WTC11 (cell line): ENCODE results near the gene RAB7A. TPM values are rescaled to one million over a fixed set of nuclear protein-coding genes. Genes with fewer than 3 reads are reported as not detected.

Experiments
- ATAC-seq: fragments of 200-7000 bp; cut with Tn5 transposase; 2 replicates; pipeline ENCODE4 v1.10.0; 2021; ENCODE audit warnings: mild to moderate bottlenecking, moderate library complexity
- CTCF ChIA-PET: fragments of 300-600 bp; sonication (Branson Sonifier 250); formaldehyde crosslinking; loops from one replicate; lab custom pipeline; 2021; ENCODE audit warnings: antibody characterized with exemption; lab: Charles Lee
- POLR2A ChIA-PET: fragments of 350-600 bp; sonication (Branson Sonifier 250); formaldehyde crosslinking; loops from one replicate; lab custom pipeline; 2021; ENCODE audit warnings: antibody characterized with exemption; lab: Charles Lee
- DNase-seq: peaks from one replicate; pipeline ENCODE4 v3.0.0; 2021; ENCODE audit warnings: low spot score
- H3K27ac Mint-ChIP-seq: 2 replicates; pipeline ENCODE4 v1.8.0; 2021; ENCODE audit warnings: mixed read lengths
- H3K27me3 Mint-ChIP-seq: 2 replicates; pipeline ENCODE4 v1.8.0; 2021; ENCODE audit warnings: low read depth, mild to moderate bottlenecking, moderate library complexity, mixed read lengths
- H3K36me3 Mint-ChIP-seq: 2 replicates; pipeline ENCODE4 v1.8.0; 2021; ENCODE audit warnings: mixed read lengths
- H3K4me1 Mint-ChIP-seq: 2 replicates; pipeline ENCODE4 v1.8.0; 2022; ENCODE audit warnings: mixed read lengths
- H3K4me3 Mint-ChIP-seq: 2 replicates; pipeline ENCODE4 v1.8.0; 2021; ENCODE audit warnings: mild to moderate bottlenecking, moderate library complexity, mixed read lengths
- H3K9me3 Mint-ChIP-seq: 2 replicates; pipeline ENCODE4 v1.8.0; 2021; ENCODE audit warnings: mixed read lengths
- ATF6 ChIP-seq: sonication (generic); formaldehyde crosslinking; IDR thresholded peaks from 2 replicates; pipeline ENCODE4 v1.8.1; 2023; ENCODE audit warnings: mild to moderate bottlenecking, missing genetic modification reagents
- EMX1 ChIP-seq: fragments of 250-450 bp; sonication (Bioruptor Pico); IDR thresholded peaks from 2 replicates; pipeline ENCODE4 v1.8.0; 2021; ENCODE audit warnings: mild to moderate bottlenecking
- FOXK1 ChIP-seq: sonication (generic); formaldehyde crosslinking; IDR thresholded peaks from 2 replicates; pipeline ENCODE4 v1.8.0; 2022; ENCODE audit warnings: mild to moderate bottlenecking, moderate library complexity, missing genetic modification reagents
- MXD4 ChIP-seq: fragments of 250-450 bp; sonication (Bioruptor Pico); IDR thresholded peaks from 2 replicates; pipeline ENCODE4 v1.8.0; 2021; ENCODE audit warnings: mild to moderate bottlenecking, moderate library complexity, borderline replicate concordance
- MYBL2 ChIP-seq: sonication (generic); formaldehyde crosslinking; IDR thresholded peaks from 2 replicates; pipeline ENCODE4 v1.8.1; 2023; ENCODE audit warnings: mild to moderate bottlenecking, moderate library complexity, missing genetic modification reagents
- NR1H2 ChIP-seq: sonication (generic); formaldehyde crosslinking; IDR thresholded peaks from 2 replicates; pipeline ENCODE4 v1.9.0; 2021; ENCODE audit warnings: mild to moderate bottlenecking, moderate library complexity, missing genetic modification reagents
- NR2C2 ChIP-seq: sonication (generic); formaldehyde crosslinking; IDR thresholded peaks from 2 replicates; pipeline ENCODE4 v1.8.0; 2022; ENCODE audit warnings: mild to moderate bottlenecking, missing genetic modification reagents
- NR3C1 ChIP-seq: sonication (generic); formaldehyde crosslinking; conservative IDR thresholded peaks from 2 replicates; pipeline ENCODE4 v1.8.1; 2023; ENCODE audit warnings: low read depth, mild to moderate bottlenecking, missing genetic modification reagents
- PRRX2 ChIP-seq: fragments of 250-450 bp; sonication (Bioruptor Pico); IDR thresholded peaks from 2 replicates; pipeline ENCODE4 v1.8.0; 2021; ENCODE audit warnings: mild to moderate bottlenecking
- RELA ChIP-seq: sonication (generic); formaldehyde crosslinking; IDR thresholded peaks from 2 replicates; pipeline ENCODE4 v1.8.1; 2022; ENCODE audit warnings: missing genetic modification reagents, mild to moderate bottlenecking, borderline replicate concordance
- ZBTB21 ChIP-seq: sonication (generic); formaldehyde crosslinking; IDR thresholded peaks from 2 replicates; pipeline ENCODE4 v1.8.1; 2023; ENCODE audit warnings: mild to moderate bottlenecking, missing genetic modification reagents, borderline replicate concordance
- ZNF671 ChIP-seq: fragments of 250-450 bp; sonication (Bioruptor Pico); IDR thresholded peaks from 2 replicates; pipeline ENCODE4 v1.8.0; 2021; ENCODE audit warnings: mild to moderate bottlenecking
- total RNA-seq: library from RNA; stranded (reverse); gene quantifications from 3 replicates; pipeline ENCODE4 v1.2.3, GENCODE V29; 2021
- TF ChIP-seq, protein P1 (sequence below): fragments of 250-450 bp; sonication (Bioruptor Pico); IDR thresholded peaks from 2 replicates; pipeline ENCODE4 v1.8.0; 2021; ENCODE audit warnings: mild to moderate bottlenecking
- TF ChIP-seq, protein P2 (sequence below): fragments of 250-450 bp; sonication (Bioruptor Pico); IDR thresholded peaks from 2 replicates; pipeline ENCODE4 v1.9.0; 2021; ENCODE audit warnings: mild to moderate bottlenecking
- TF ChIP-seq, protein P3 (sequence below): sonication (generic); formaldehyde crosslinking; IDR thresholded peaks from 2 replicates; pipeline ENCODE4 v1.8.0; 2022; ENCODE audit warnings: mild to moderate bottlenecking, missing genetic modification reagents
- TF ChIP-seq, protein P4 (sequence below): sonication (generic); formaldehyde crosslinking; conservative IDR thresholded peaks from 2 replicates; pipeline ENCODE4 v1.8.1; 2023; ENCODE audit warnings: mild to moderate bottlenecking, low read depth, missing genetic modification reagents, moderate library complexity
- TF ChIP-seq, protein P5 (sequence below): sonication (generic); formaldehyde crosslinking; IDR thresholded peaks from 2 replicates; pipeline ENCODE4 v1.8.1; 2022; ENCODE audit warnings: low read depth, mild to moderate bottlenecking, moderate library complexity, missing genetic modification reagents, borderline replicate concordance
- TF ChIP-seq, protein P6 (sequence below): fragments of 250-450 bp; sonication (Bioruptor Pico); IDR thresholded peaks from 2 replicates; pipeline ENCODE4 v1.9.0; 2021; ENCODE audit warnings: mild to moderate bottlenecking

RAB7A gene
- total RNA-seq, 1 experiment from 2014 or later: 184 TPM

DNA sequence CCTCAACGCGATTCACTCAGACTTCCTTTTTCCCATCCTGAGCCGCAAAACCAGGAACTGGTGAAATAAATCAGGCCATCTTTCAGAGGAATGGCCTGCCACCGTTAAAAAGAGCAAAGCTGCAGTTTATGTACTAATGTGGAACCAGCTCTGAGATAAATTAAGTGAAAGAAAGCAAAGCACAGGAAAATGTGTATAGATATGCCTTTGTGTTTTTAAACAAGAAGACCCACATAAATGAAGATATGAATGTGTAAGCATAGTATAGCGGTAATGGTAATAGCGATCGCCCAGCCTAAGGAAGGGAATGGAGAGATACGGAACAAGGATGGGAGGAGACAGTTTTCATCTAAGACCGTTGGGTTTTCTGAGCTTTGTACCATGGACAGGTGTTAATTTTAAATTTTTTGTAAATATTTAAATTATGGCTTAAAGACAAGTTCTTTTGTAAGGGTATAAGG, 44.6 kb upstream of the RAB7A start:
- ATAC-seq: no peak
- Mint-ChIP-seq H3K9me3 (no peaks in the 10 kb centered on the region), H3K36me3 (no peaks in the 10 kb centered on the region), H3K27me3 (peaks cover 39% of the 10 kb centered on the region), H3K27ac (peak overlapping the region; percentile 99), H3K4me1 (peaks cover 12% of the 10 kb centered on the region), H3K4me3 (peak overlapping the region; percentile 84)
- ChIA-PET POLR2A (interaction anchor here (0.6 to 1.7 kb wide), 6 partner anchors 11 to 198 kb away, joined by 3 to 11 read pairs (median 6); partner anchors contain the start of genes ACAD9, RAB7A and RPN1), CTCF (interaction anchor here (1.2 to 2.7 kb wide), 17 partner anchors 10 to 164 kb away, joined by 3 to 44 read pairs (median 12); partner anchors contain the start of gene RAB7A)
- no peak for DNase-seq
- TF ChIP-seq, protein P1, sequence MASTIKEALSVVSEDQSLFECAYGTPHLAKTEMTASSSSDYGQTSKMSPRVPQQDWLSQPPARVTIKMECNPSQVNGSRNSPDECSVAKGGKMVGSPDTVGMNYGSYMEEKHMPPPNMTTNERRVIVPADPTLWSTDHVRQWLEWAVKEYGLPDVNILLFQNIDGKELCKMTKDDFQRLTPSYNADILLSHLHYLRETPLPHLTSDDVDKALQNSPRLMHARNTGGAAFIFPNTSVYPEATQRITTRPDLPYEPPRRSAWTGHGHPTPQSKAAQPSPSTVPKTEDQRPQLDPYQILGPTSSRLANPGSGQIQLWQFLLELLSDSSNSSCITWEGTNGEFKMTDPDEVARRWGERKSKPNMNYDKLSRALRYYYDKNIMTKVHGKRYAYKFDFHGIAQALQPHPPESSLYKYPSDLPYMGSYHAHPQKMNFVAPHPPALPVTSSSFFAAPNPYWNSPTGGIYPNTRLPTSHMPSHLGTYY (CRISPR knock-in tag): no peak
- TF ChIP-seq, protein P2, sequence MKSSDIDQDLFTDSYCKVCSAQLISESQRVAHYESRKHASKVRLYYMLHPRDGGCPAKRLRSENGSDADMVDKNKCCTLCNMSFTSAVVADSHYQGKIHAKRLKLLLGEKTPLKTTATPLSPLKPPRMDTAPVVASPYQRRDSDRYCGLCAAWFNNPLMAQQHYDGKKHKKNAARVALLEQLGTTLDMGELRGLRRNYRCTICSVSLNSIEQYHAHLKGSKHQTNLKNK (CRISPR knock-in tag): no peak
- TF ChIP-seq ZNF671 (CRISPR knock-in tag) (no peak), NR2C2 (CRISPR knock-in tag) (no peak), NR3C1 (CRISPR knock-in tag) (no peak), MYBL2 (CRISPR knock-in tag) (no peak), ATF6 (CRISPR knock-in tag) (no peak), MXD4 (no peak)
- TF ChIP-seq, protein P3, sequence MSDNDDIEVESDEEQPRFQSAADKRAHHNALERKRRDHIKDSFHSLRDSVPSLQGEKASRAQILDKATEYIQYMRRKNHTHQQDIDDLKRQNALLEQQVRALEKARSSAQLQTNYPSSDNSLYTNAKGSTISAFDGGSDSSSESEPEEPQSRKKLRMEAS (CRISPR knock-in tag): no peak

DNA sequence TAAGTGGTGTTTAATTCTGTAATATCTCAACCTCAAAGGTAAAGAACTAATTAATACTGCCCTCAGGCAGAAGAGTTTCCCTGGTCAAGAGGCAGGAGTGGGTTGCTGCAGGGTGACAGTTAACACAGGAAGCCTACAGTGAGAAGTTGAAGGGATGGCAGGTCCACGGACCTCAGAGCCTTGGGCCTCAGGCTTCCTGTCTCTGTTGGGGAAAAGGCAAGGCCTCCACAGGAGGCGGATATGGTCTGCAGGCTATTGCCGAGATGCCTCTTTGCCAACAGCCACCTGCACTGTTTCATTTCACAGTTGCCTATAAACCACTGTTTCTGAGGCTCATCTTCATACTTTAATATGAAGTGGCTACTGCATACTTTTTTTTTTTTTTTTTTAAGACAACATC, 42.0 kb upstream of the RAB7A start:
- TF ChIP-seq NR1H2: no peak
- TF ChIP-seq FOXK1 (CRISPR knock-in tag): no peak
- TF ChIP-seq, protein P4, sequence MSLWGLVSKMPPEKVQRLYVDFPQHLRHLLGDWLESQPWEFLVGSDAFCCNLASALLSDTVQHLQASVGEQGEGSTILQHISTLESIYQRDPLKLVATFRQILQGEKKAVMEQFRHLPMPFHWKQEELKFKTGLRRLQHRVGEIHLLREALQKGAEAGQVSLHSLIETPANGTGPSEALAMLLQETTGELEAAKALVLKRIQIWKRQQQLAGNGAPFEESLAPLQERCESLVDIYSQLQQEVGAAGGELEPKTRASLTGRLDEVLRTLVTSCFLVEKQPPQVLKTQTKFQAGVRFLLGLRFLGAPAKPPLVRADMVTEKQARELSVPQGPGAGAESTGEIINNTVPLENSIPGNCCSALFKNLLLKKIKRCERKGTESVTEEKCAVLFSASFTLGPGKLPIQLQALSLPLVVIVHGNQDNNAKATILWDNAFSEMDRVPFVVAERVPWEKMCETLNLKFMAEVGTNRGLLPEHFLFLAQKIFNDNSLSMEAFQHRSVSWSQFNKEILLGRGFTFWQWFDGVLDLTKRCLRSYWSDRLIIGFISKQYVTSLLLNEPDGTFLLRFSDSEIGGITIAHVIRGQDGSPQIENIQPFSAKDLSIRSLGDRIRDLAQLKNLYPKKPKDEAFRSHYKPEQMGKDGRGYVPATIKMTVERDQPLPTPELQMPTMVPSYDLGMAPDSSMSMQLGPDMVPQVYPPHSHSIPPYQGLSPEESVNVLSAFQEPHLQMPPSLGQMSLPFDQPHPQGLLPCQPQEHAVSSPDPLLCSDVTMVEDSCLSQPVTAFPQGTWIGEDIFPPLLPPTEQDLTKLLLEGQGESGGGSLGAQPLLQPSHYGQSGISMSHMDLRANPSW: no peak
- no peak for TF ChIP-seq EMX1
- TF ChIP-seq, protein P5, sequence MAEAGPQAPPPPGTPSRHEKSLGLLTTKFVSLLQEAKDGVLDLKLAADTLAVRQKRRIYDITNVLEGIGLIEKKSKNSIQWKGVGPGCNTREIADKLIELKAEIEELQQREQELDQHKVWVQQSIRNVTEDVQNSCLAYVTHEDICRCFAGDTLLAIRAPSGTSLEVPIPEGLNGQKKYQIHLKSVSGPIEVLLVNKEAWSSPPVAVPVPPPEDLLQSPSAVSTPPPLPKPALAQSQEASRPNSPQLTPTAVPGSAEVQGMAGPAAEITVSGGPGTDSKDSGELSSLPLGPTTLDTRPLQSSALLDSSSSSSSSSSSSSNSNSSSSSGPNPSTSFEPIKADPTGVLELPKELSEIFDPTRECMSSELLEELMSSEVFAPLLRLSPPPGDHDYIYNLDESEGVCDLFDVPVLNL (CRISPR knock-in tag): no peak
- TF ChIP-seq RELA (CRISPR knock-in tag): no peak
- TF ChIP-seq PRRX2 (CRISPR knock-in tag): no peak
- TF ChIP-seq, protein P6, sequence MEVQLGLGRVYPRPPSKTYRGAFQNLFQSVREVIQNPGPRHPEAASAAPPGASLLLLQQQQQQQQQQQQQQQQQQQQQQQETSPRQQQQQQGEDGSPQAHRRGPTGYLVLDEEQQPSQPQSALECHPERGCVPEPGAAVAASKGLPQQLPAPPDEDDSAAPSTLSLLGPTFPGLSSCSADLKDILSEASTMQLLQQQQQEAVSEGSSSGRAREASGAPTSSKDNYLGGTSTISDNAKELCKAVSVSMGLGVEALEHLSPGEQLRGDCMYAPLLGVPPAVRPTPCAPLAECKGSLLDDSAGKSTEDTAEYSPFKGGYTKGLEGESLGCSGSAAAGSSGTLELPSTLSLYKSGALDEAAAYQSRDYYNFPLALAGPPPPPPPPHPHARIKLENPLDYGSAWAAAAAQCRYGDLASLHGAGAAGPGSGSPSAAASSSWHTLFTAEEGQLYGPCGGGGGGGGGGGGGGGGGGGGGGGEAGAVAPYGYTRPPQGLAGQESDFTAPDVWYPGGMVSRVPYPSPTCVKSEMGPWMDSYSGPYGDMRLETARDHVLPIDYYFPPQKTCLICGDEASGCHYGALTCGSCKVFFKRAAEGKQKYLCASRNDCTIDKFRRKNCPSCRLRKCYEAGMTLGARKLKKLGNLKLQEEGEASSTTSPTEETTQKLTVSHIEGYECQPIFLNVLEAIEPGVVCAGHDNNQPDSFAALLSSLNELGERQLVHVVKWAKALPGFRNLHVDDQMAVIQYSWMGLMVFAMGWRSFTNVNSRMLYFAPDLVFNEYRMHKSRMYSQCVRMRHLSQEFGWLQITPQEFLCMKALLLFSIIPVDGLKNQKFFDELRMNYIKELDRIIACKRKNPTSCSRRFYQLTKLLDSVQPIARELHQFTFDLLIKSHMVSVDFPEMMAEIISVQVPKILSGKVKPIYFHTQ (CRISPR knock-in tag): no peak
- no peak for TF ChIP-seq ZBTB21 (CRISPR knock-in tag)
- POLR2A ChIA-PET: no interaction called here
- H3K9me3 Mint-ChIP-seq: no peaks in the 10 kb centered on the region
- no peak for DNase-seq
- no peak overlapping the region for H3K4me3 Mint-ChIP-seq
- H3K4me1 Mint-ChIP-seq: peaks cover 12% of the 10 kb centered on the region
- peaks cover 14% of the 10 kb centered on the region for H3K27me3 Mint-ChIP-seq
- H3K27ac Mint-ChIP-seq: no peak overlapping the region
- CTCF ChIA-PET: no interaction called here
- H3K36me3 Mint-ChIP-seq: no peaks in the 10 kb centered on the region
- no peak for ATAC-seq
